UCSD-AML1 (cell line): Measurements from ENCODE around the gene CCDC106.

ENCODE experiments used
- DNase-seq: peaks from one replicate; lab custom pipeline; 2025; ENCODE audit not compliant: unreplicated experiment; lab: John Stamatoyannopoulos, UW

CCDC106 gene

GRCh38 chr19:55635334-55635717 is 12.7 kb upstream of the CCDC106 start:
- no peak for DNase-seq

DNA sequence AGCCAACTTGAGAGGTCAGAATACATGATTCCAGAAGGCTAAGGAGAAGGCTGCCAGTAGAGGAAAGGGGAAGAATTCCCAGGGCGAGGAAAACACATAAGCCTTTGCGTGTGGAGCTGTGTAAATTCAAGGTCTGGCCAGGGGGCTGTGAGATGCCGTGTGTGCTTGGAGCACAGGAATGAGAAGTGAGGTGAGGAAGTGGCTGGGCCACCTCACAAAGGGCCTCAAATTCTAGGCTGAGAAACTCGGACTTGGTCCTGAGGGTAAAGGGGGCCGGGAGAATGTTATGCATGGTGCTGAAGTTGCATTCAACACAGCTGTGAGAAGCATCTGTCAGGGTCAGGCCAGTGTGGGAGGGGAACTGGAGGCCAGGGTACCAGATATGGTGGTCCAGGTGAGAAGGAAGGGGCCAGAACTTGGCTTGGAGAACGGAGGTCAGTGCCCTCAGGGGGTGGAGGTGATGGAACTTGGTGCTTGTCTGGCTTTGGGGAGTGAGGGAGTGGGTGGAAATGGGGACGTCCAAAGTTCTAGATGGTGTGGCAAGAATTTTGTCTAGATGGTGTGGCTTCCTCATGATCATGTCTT is 12.1 kb upstream of the CCDC106 start:
- no peak for DNase-seq

GRCh38 chr19:55636723-55637122 is 11.3 kb upstream of the CCDC106 start:
- DNase-seq = no peak

DNA sequence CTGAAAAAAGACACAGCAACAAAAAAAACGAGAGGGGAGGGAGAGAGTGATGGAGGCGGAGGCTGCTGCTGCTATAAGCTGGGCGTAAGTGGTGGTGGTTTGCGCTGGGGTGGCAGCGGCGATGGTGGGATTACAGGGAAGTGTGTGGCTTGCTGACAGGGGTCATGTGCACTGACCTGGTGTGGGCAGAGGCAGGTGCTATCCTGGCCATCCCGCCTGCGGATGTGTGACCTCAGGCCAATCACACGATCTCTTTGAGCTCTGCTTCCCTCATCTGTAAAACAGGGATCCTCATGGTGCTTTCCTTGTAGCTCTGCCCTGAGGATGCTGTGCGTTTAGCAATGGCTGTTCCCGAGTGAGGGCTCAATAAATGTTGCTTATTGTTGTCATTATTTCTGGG is 10.5 kb upstream of the CCDC106 start:
- no peak for DNase-seq

- DNase-seq = peak; percentile 44
Observed at GRCh38 chr19:55638864-55639359, 9.1 kb upstream of the CCDC106 start.

GRCh38 chr19:55640043-55640576 is 7.9 kb upstream of the CCDC106 start:
- DNase-seq = no peak

GRCh38 chr19:55640577-55641425 is 7.2 kb upstream of the CCDC106 start, which contains the start of gene ZNF580:
TSS of gene ZNF580 (plus strand) at chr19:55641002. CDS start at chr19:55642509, 1,507 bp downstream.
- peak; percentile 74 for DNase-seq

GRCh38 chr19:55641426-55642152 is 6.4 kb upstream of the CCDC106 start:
- no peak for DNase-seq

- no peak for DNase-seq
Observed at GRCh38 chr19:55642153-55643002, 5.6 kb upstream of the CCDC106 start.

- peak; percentile 83 for DNase-seq
Observed at GRCh38 chr19:55643003-55643886, 4.8 kb upstream of the CCDC106 start, which contains the start of gene ZNF581. TSS of gene ZNF581 (plus strand) at chr19:55643649. CDS start at chr19:55644572, 923 bp downstream.

DNA sequence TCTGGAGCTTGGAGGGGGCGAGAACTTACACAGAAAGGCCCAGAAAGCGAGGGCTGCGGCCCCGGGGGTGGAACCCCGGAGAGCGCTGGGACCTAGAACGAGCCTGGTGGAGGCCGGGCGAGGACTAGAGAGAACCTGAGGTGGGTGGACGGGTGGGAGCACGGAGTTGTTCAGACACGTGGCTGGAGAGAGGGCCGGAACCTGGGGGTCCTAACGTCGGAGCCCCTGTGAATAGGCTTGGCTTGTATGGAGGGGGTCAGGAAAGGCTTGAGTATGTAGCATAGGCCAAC is 4.2 kb upstream of the CCDC106 start:
- DNase-seq = no peak

DNA sequence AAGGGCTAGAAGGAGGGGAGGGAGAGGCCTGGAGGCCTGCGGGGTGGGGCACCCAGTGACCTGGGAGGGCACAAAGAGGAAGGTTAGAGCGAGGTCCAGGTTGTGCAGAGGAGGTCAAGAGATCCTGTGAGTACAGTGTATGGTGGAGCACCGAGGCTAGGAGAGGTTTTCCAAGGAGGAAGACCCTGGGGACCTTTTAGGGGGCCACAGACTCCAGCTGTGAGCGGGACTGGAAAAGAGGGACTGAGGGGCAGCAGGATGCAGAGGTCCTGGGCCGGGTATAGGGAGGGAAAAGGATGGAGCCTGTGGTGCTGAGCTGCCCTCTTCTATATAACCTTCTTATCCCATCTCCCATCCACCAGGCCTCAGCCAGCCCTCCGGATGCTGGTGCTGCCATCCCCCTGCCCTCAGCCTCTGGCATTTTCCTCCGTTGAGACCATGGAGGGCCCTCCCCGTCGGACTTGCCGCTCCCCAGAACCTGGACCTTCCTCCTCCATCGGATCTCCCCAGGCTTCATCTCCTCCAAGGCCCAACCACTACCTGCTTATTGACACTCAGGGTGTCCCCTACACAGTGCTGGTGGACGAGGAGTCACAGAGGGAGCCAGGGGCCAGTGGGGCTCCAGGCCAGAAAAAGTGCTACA is 3.7 kb upstream of the CCDC106 start:
- no peak for DNase-seq

DNA sequence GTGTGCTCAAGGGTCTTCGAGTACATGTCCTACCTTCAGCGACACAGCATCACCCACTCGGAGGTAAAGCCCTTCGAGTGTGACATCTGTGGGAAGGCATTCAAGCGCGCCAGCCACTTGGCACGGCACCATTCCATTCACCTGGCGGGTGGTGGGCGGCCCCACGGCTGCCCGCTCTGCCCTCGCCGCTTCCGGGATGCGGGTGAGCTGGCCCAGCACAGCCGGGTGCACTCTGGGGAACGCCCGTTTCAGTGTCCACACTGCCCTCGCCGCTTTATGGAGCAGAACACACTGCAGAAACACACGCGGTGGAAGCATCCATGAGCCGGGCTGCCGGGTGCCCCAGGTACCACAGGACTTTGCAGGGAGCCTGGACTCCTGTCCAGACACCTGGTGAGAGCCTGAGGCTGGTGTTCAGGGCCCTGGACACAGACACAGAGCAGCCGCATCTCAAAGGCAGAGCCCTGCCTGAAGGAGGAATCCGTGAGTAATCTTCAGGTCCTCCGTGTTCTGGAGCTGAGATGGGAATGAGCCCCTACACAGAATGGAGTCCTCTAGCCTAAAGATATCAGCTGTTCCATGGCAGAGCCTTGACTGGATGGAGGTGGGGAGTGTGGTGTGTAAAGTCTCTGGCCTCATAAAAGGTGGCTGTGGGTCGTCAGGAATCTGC is 3.0 kb upstream of the CCDC106 start:
- no peak for DNase-seq

DNA sequence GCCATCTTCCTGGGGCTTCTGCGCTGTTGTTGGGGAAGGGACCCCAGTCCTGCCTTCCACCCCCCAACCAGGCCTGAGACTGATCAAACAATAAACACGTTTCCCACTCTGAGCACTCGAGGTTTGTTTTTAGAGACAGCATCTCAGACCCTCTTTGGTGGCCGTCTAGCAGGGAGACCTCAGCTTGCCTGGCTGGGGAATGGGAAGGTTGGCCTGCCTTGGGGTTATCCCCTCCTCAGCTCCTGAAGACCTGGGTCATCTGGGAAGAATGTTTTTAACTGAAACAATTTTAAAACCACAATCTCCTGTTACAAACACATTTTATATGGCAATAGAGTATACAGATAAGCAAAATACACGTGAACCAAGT is 2.5 kb upstream of the CCDC106 start:
- DNase-seq = no peak

DNA sequence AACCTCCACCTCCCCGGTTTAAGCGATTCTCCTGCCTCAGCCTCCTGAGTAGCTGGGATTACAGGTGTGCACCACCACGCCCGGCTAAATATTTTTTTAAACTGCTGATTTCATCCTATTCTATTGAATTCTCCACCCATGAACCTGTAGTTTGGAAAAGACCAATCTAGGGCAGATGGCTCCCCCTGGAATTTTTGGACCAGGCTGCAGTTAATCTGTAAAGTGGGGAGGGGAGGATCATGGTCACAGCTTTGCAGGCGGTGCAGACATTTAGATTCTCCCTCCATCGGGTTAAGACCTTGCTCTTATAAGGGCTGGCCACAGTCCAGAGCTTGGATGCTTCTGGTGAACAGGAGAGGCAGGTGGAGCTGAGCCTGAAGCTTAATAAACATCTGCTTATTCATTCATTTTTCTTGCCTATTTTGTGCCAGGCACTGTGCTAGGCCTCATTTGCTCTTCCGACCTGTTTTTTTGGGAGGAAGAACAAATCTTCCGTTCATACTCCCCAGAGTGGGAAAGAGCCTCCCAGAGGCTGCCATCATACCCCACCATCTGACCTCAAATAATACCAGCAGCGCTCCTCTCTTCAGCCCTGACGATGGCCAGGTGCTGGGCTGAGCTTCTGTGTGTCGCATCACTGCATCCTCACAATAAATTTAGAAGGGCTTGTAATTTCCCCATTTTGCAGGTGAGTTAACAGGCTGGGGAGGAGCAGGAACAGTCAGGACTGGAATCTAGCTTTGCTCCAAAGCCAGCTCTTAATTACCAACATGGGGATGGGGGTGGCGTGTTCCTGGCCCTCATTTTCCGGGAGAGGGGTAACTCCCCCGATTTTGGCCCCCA is 902 bp upstream of the CCDC106 start:
- DNase-seq = no peak

GRCh38 chr19:55648585-55649267 is 714 bp downstream of the CCDC106 start:
- DNase-seq = no peak
